Measurements from ENCODE around the gene OGFR.

The OGFR gene

GRCh38 chr20:62827311-62828038 lies 22.8 kb downstream of the OGFR start:
- DNase-seq: no peak

- no peak for DNase-seq
Measured at GRCh38 chr20:62828051-62828450, 23.4 kb downstream of the OGFR start.

- DNase-seq: no peak
Measured at GRCh38 chr20:62828511-62829230, 24.0 kb downstream of the OGFR start.

- DNase-seq: no peak
Measured at GRCh38 chr20:62829231-62830230, 24.9 kb downstream of the OGFR start.

GRCh38 chr20:62830251-62830650 lies 25.6 kb downstream of the OGFR start:
- DNase-seq: no peak

GRCh38 chr20:62830821-62831220 lies 26.2 kb downstream of the OGFR start:
- no peak for DNase-seq

- no peak for DNase-seq
Measured at GRCh38 chr20:62831361-62831788, 26.7 kb downstream of the OGFR start.

- DNase-seq: no peak
Measured at GRCh38 chr20:62831854-62832211, 27.2 kb downstream of the OGFR start.

GRCh38 chr20:62832212-62832922 lies 27.7 kb downstream of the OGFR start:
- peak; percentile 44 for DNase-seq

- no peak for DNase-seq
Measured at GRCh38 chr20:62832951-62833391, 28.3 kb downstream of the OGFR start.

GRCh38 chr20:62834967-62835730 lies 30.5 kb downstream of the OGFR start:
- DNase-seq: no peak

GRCh38 chr20:62835931-62836861 lies 31.6 kb downstream of the OGFR start:
- DNase-seq: no peak

- DNase-seq: no peak
Measured at GRCh38 chr20:62836967-62837490, 32.4 kb downstream of the OGFR start.

GRCh38 chr20:62837790-62838127 lies 33.1 kb downstream of the OGFR start:
- DNase-seq: no peak

- DNase-seq: no peak
Measured at GRCh38 chr20:62838128-62838891, 33.7 kb downstream of the OGFR start.

GRCh38 chr20:62839261-62839660 lies 34.6 kb downstream of the OGFR start:
- DNase-seq: no peak

- no peak for DNase-seq
Measured at GRCh38 chr20:62839816-62840215, 35.2 kb downstream of the OGFR start.

GRCh38 chr20:62840244-62841197 lies 35.9 kb downstream of the OGFR start:
- no peak for DNase-seq
